ENCODE measurements around the gene ZNF555.

Gene ZNF555

GRCh38 chr19:2811735-2812413, 29.4 kb upstream of the ZNF555 start:
- H3K4me3 ChIP-seq (replicated peaks in 1 of 2; ENCODE audit: low read depth in 2 of 2, low read length in 2 of 2), result no peak overlapping the region
- TF ChIP-seq CTCF (IDR thresholded peaks at IDR 0.05; ENCODE audit: low read depth, low read length), result no peak
- DNase-seq (ENCODE audit: low read depth in 2 of 2), result no peak

GRCh38 chr19:2812414-2813234, 28.7 kb upstream of the ZNF555 start:
- H3K4me3 ChIP-seq (replicated peaks in 1 of 2; ENCODE audit: low read depth in 2 of 2, low read length in 2 of 2), result no peak overlapping the region
- DNase-seq (ENCODE audit: low read depth in 2 of 2), result no peak
- TF ChIP-seq CTCF (IDR thresholded peaks at IDR 0.05; ENCODE audit: low read depth, low read length), result no peak

GRCh38 chr19:2813235-2814160, 27.8 kb upstream of the ZNF555 start:
- no peak for DNase-seq (ENCODE audit: low read depth in 2 of 2)
- H3K4me3 ChIP-seq (replicated peaks in 1 of 2; ENCODE audit: low read depth in 2 of 2, low read length in 2 of 2), result no peak overlapping the region
- no peak for TF ChIP-seq CTCF (IDR thresholded peaks at IDR 0.05; ENCODE audit: low read depth, low read length)

- H3K4me3 ChIP-seq (replicated peaks in 1 of 2; ENCODE audit: low read depth in 2 of 2, low read length in 2 of 2), result no peak overlapping the region
- no peak for DNase-seq (ENCODE audit: low read depth in 2 of 2)
- no peak for TF ChIP-seq CTCF (IDR thresholded peaks at IDR 0.05; ENCODE audit: low read depth, low read length)
These were observed 26.8 kb upstream of the ZNF555 start for GRCh38 chr19:2814426-2814825.

GRCh38 chr19:2815191-2815614, 26.1 kb upstream of the ZNF555 start:
- TF ChIP-seq CTCF (IDR thresholded peaks at IDR 0.05; ENCODE audit: low read depth, low read length), result no peak
- H3K4me3 ChIP-seq (replicated peaks in 1 of 2; ENCODE audit: low read depth in 2 of 2, low read length in 2 of 2), result no peak overlapping the region
- DNase-seq (ENCODE audit: low read depth in 2 of 2), result no peak

- no peak for DNase-seq (ENCODE audit: low read depth in 2 of 2)
- TF ChIP-seq CTCF (IDR thresholded peaks at IDR 0.05; ENCODE audit: low read depth, low read length), result no peak
- no peak overlapping the region for H3K4me3 ChIP-seq (replicated peaks in 1 of 2; ENCODE audit: low read depth in 2 of 2, low read length in 2 of 2)
These were observed 25.4 kb upstream of the ZNF555 start for GRCh38 chr19:2815923-2816322.
